HCT116 (cell line): ENCODE data around the gene METTL21C. TPM values are rescaled to one million over a fixed set of nuclear protein-coding genes. Genes with fewer than 3 reads are reported as not detected.

Experiments used
- ATAC-seq: fragments of 200-7000 bp; cut with Tn5 transposase; 2 replicates; pipeline ENCODE4 v1.9.1; 2020; ENCODE audit warnings: mild to moderate bottlenecking, moderate library complexity
- BruUV-seq: library from RNA; stranded (reverse); fragments of 400-500 nt; replicated peaks from 2 replicates; lab custom pipeline; 2021; lab: Mats Ljungman, UMichigan
- CTCF ChIA-PET: fragments of 300-600 bp; sonication (Branson Sonifier 250); formaldehyde crosslinking; loops from one replicate; lab custom pipeline; 2021; ENCODE audit warnings: antibody characterized with exemption; lab: Charles Lee
- POLR2A ChIA-PET: fragments of 300-600, 350-600 bp; sonication (Branson Sonifier 250); formaldehyde crosslinking; loops from one replicate; lab custom pipeline; 2021; ENCODE audit warnings: antibody characterized with exemption; lab: Charles Lee
- RAD21 ChIA-PET, 2 experiments: fragments of 300-600 bp; sonication (Branson Sonifier 250); formaldehyde crosslinking; loops; one replicate each; lab custom pipeline; 2023; ENCODE audit warnings: low total read pairs in 2 of 2; ENCODE audit not compliant: uncharacterized antibody in 2 of 2, unreplicated experiment in 2 of 2, low non-redundant PET in 1 of 2; lab: Charles Lee
- DNase-seq: peaks from one replicate; pipeline ENCODE4 v3.0.0-alpha.2; 2010; ENCODE audit warnings: low read depth, low spot score
- H2AFZ ChIP-seq: fragments of 200-600 bp; shearing (Covaris generic), sonication (generic); 2 replicates; pipeline ENCODE4 v1.6.1; 2017; ENCODE audit warnings: low read depth, mixed run types, mixed read lengths, antibody characterized with exemption, low read length; ENCODE audit not compliant: poor library complexity, severe bottlenecking
- H3K27ac ChIP-seq: 2 replicates; pipeline ENCODE4 v1.5.1; 2012; ENCODE audit warnings: low read depth, low read length
- H3K27me3 ChIP-seq: fragments of 200-600 bp; sonication (generic); 2 replicates; pipeline ENCODE4 v1.6.1; 2016; ENCODE audit warnings: mixed run types, low read length, mixed read lengths; ENCODE audit not compliant: insufficient read depth
- H3K36me3 ChIP-seq, 2 experiments: fragments of 200-500 bp in 1 of 2; fragments of 200-600 bp in 1 of 2; sonication (Bioruptor generic) in 1 of 2; sonication (generic) in 1 of 2; 2 replicates each; pipeline versions ENCODE4 v1.5.1 to v1.6.1; 2014 to 2016; ENCODE audit warnings: low read length in 2 of 2, inconsistent platforms in 1 of 2, mixed read lengths in 1 of 2, mixed run types in 1 of 2; ENCODE audit not compliant: insufficient read depth in 2 of 2, control insufficient read depth in 1 of 2
- H3K4me1 ChIP-seq, 2 experiments: fragments of 200-600 bp in 1 of 2; sonication (generic) in 1 of 2; 2 replicates each; pipeline versions ENCODE4 v1.5.1 to v1.6.1; 2012 to 2017; ENCODE audit warnings: low read length in 2 of 2, inconsistent platforms in 1 of 2, mild to moderate bottlenecking in 1 of 2, mixed read lengths in 1 of 2, mixed run types in 1 of 2, moderate library complexity in 1 of 2; ENCODE audit not compliant: insufficient read depth in 2 of 2, control insufficient read depth in 1 of 2
- H3K4me2 ChIP-seq: fragments of 200-600 bp; sonication (generic); 2 replicates; pipeline ENCODE4 v1.6.1; 2017; ENCODE audit warnings: mixed run types, low read length, mixed read lengths
- H3K4me3 ChIP-seq, 2 experiments: fragments of 200-600 bp in 1 of 2; sonication (generic) in 1 of 2; replicated peaks in 1 of 2; 2 replicates each; pipeline ENCODE4 v1.5.1; 2011 to 2016; ENCODE audit warnings: low read length in 2 of 2, control low read depth in 1 of 2, low read depth in 1 of 2, mild to moderate bottlenecking in 1 of 2, mixed read lengths in 1 of 2, mixed run types in 1 of 2
- H3K79me2 ChIP-seq: fragments of 200-600 bp; sonication (generic); 2 replicates; pipeline ENCODE4 v1.6.1; 2017; ENCODE audit warnings: mild to moderate bottlenecking, mixed run types, low read length, moderate library complexity, mixed read lengths; ENCODE audit not compliant: insufficient read depth
- H3K9ac ChIP-seq: fragments of 200-600 bp; sonication (generic); 2 replicates; pipeline ENCODE4 v1.6.1; 2016; ENCODE audit warnings: low read length, mixed read lengths
- H3K9me2 ChIP-seq: fragments of 200-600 bp; sonication (generic), shearing (Covaris generic); 2 replicates; pipeline ENCODE4 v1.6.1; 2017; ENCODE audit warnings: mixed run types, mild to moderate bottlenecking, moderate library complexity; ENCODE audit not compliant: insufficient read depth
- H3K9me3 ChIP-seq, 2 experiments: fragments of 200-500 bp in 1 of 2; fragments of 200-600 bp in 1 of 2; sonication (Bioruptor generic) in 1 of 2; sonication (generic) in 1 of 2; 2 replicates each; pipeline ENCODE4 v1.6.1; 2014 to 2017; ENCODE audit warnings: low read length in 2 of 2, mixed read lengths in 2 of 2, inconsistent platforms in 1 of 2, low read depth in 1 of 2, mild to moderate bottlenecking in 1 of 2, mixed run types in 1 of 2, moderate library complexity in 1 of 2; ENCODE audit not compliant: control insufficient read depth in 1 of 2, insufficient read depth in 1 of 2
- H4K20me1 ChIP-seq: fragments of 200-600 bp; sonication (generic), shearing (Covaris generic); 2 replicates; pipeline ENCODE4 v1.6.1; 2017; ENCODE audit warnings: mixed run types, mild to moderate bottlenecking, moderate library complexity; ENCODE audit not compliant: insufficient read depth
- CBX3 ChIP-seq: IDR thresholded peaks from 2 replicates; pipeline ENCODE4 v1.6.1; 2012; ENCODE audit warnings: low read depth
- EGR1 ChIP-seq: IDR thresholded peaks from 2 replicates; pipeline ENCODE4 v1.6.1; 2012; ENCODE audit warnings: low read depth
- ELF1 ChIP-seq: IDR thresholded peaks from 2 replicates; pipeline ENCODE4 v1.6.1; 2012; ENCODE audit warnings: low read depth, borderline replicate concordance
- EZH2 ChIP-seq: fragments of 200-600 bp; sonication (generic); IDR thresholded peaks from 2 replicates; pipeline ENCODE4 v1.6.1; 2017; ENCODE audit warnings: antibody characterized with exemption, mixed run types
- EZH2phosphoT487 ChIP-seq: fragments of 200-600 bp; IDR thresholded peaks from 2 replicates; pipeline ENCODE4 v1.6.1; 2018; ENCODE audit warnings: antibody characterized with exemption, borderline replicate concordance
- RAD21 ChIP-seq: IDR thresholded peaks from 2 replicates; pipeline ENCODE4 v1.6.1; 2012; ENCODE audit warnings: low read depth, mild to moderate bottlenecking
- SIN3A ChIP-seq: IDR thresholded peaks from 2 replicates; pipeline ENCODE4 v1.6.1; 2012; ENCODE audit warnings: low read depth
- SP1 ChIP-seq: IDR thresholded peaks from 2 replicates; pipeline ENCODE4 v1.6.1; 2012; ENCODE audit warnings: low read depth
- TCF7L2 ChIP-seq: IDR thresholded peaks from 2 replicates; pipeline ENCODE4 v1.7.0; 2011; ENCODE audit warnings: borderline replicate concordance, inconsistent platforms; ENCODE audit not compliant: insufficient read depth, insufficient read length; ENCODE audit errors: extremely low read depth
- YY1 ChIP-seq: IDR thresholded peaks from 2 replicates; pipeline ENCODE4 v1.6.1; 2011; ENCODE audit warnings: low read length, low read depth, moderate library complexity, mild to moderate bottlenecking; ENCODE audit not compliant: insufficient replicate concordance; ENCODE audit errors: extremely low read depth
- ZNF274 ChIP-seq: fragments of 200-500 bp; sonication (Bioruptor generic); IDR thresholded peaks from 2 replicates; pipeline ENCODE4 v1.6.1; 2014; ENCODE audit warnings: mild to moderate bottlenecking, low read depth, low read length, inconsistent platforms
- intact Hi-C: fragments of 100-400 bp; cut with micrococcal nuclease; formaldehyde crosslinking; loops from 2 replicates; pipeline ENCODE4 v1.10.0; 2022
- total RNA-seq: library from RNA; stranded (reverse); gene quantifications from one replicate; pipeline ENCODE4 v1.2.1, GENCODE V29; 2021; ENCODE audit not compliant: unreplicated experiment
- TF ChIP-seq, protein P1 (sequence below), 3 experiments: fragments of 200-600 bp in 1 of 3; sonication (generic) in 1 of 3; IDR thresholded peaks in 2 of 3; conservative IDR thresholded peaks in 1 of 3; 2 replicates each; pipeline ENCODE4 v1.5.1; 2012 to 2017; ENCODE audit warnings: low read depth in 2 of 3, low read length in 2 of 3, antibody characterized with exemption in 1 of 3, borderline replicate concordance in 1 of 3, control low read depth in 1 of 3, mild to moderate bottlenecking in 1 of 3, mixed read lengths in 1 of 3, mixed run types in 1 of 3, moderate library complexity in 1 of 3; ENCODE audit not compliant: insufficient read depth in 1 of 3
- TF ChIP-seq, protein P2 (sequence below): IDR thresholded peaks from 2 replicates; pipeline ENCODE4 v1.6.1; 2012
- TF ChIP-seq, protein P3 (sequence below): IDR thresholded peaks from 2 replicates; pipeline ENCODE4 v1.6.1; 2011; ENCODE audit warnings: mild to moderate bottlenecking, low read length, moderate library complexity; ENCODE audit not compliant: insufficient replicate concordance; ENCODE audit errors: extremely low read depth
- TF ChIP-seq, protein P4 (sequence below): IDR thresholded peaks from 2 replicates; pipeline ENCODE4 v1.6.1; 2012
- TF ChIP-seq, protein P5 (sequence below): IDR thresholded peaks from 2 replicates; pipeline ENCODE4 v1.6.1; 2012; ENCODE audit warnings: low read depth

The METTL21C gene
- total RNA-seq, 1 experiment from 2014 or later = not detected

DNA sequence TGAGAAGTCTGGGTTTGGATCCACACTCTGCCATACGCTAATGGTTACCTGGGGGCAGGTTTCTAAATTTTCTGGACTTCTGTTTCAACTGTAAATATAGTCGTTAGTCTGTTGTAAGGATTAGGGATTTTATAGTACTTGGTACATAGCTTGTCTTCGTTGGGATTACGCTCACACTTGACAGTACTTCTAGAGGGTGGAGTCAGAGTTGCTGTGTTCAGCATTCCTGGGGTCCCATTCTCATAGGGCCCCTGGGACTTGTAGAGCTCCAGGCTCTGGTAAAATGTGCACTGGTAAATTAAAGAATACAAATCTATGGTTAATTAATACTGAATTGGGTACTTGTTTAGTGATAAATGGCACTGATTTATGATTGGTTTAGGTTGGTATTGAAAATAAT lies 52.8 kb downstream of the METTL21C start (continued):
- TF ChIP-seq, protein P1, sequence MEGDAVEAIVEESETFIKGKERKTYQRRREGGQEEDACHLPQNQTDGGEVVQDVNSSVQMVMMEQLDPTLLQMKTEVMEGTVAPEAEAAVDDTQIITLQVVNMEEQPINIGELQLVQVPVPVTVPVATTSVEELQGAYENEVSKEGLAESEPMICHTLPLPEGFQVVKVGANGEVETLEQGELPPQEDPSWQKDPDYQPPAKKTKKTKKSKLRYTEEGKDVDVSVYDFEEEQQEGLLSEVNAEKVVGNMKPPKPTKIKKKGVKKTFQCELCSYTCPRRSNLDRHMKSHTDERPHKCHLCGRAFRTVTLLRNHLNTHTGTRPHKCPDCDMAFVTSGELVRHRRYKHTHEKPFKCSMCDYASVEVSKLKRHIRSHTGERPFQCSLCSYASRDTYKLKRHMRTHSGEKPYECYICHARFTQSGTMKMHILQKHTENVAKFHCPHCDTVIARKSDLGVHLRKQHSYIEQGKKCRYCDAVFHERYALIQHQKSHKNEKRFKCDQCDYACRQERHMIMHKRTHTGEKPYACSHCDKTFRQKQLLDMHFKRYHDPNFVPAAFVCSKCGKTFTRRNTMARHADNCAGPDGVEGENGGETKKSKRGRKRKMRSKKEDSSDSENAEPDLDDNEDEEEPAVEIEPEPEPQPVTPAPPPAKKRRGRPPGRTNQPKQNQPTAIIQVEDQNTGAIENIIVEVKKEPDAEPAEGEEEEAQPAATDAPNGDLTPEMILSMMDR (IDR thresholded peaks at IDR 0.05 in 2 of 3, conservative IDR thresholded peaks at IDR 0.05 in 1 of 3; ENCODE audit: borderline replicate concordance in 1 of 3, insufficient read depth in 1 of 3, low read depth in 2 of 3, low read length in 2 of 3) = no peak
- TF ChIP-seq, protein P2, sequence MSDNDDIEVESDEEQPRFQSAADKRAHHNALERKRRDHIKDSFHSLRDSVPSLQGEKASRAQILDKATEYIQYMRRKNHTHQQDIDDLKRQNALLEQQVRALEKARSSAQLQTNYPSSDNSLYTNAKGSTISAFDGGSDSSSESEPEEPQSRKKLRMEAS = no peak
- no peak for TF ChIP-seq TCF7L2
- TF ChIP-seq EZH2 = no peak
- TF ChIP-seq ELF1 = no peak
- no peak for TF ChIP-seq SP1
- TF ChIP-seq, protein P3, sequence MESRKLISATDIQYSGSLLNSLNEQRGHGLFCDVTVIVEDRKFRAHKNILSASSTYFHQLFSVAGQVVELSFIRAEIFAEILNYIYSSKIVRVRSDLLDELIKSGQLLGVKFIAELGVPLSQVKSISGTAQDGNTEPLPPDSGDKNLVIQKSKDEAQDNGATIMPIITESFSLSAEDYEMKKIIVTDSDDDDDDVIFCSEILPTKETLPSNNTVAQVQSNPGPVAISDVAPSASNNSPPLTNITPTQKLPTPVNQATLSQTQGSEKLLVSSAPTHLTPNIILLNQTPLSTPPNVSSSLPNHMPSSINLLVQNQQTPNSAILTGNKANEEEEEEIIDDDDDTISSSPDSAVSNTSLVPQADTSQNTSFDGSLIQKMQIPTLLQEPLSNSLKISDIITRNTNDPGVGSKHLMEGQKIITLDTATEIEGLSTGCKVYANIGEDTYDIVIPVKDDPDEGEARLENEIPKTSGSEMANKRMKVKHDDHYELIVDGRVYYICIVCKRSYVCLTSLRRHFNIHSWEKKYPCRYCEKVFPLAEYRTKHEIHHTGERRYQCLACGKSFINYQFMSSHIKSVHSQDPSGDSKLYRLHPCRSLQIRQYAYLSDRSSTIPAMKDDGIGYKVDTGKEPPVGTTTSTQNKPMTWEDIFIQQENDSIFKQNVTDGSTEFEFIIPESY = no peak
- no peak for TF ChIP-seq CBX3
- TF ChIP-seq, all 23 proteins: peak for 0

DNA sequence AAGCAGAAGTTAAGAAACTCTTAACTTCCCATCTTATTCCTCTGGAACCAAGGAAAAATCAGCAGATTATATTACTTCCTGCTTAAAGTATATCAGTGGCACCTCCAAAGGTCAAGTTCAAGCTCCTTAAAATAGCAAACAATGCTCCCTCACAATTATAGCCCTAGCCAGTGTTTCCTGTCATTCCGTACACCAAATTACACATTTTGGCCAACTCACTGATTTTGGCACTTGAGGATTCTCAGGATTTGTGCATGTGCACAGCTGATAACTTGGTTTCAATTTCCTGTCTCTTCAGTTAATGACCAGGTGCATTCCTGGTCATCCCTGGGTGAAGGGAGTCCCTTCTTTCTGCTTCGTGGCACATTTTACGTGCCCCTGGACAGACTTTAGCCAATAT lies 56.1 kb downstream of the METTL21C start:
- ATAC-seq = no peak
- no peaks in the 10 kb centered on the region for H4K20me1 ChIP-seq
- ChIA-PET CTCF (no interaction called here), POLR2A (no interaction called here), RAD21 (no interaction called here)
- no peaks in the 10 kb centered on the region for H3K27me3 ChIP-seq
- no peaks in the 10 kb centered on the region for H3K79me2 ChIP-seq
- H3K9me3 ChIP-seq = no peaks in the 10 kb centered on the region
- H3K36me3 ChIP-seq = peaks cover 33 to 37% of the 10 kb centered on the region in 2 experiments; a peak in 3 of 4 replicates
- no peak overlapping the region for H3K4me3 ChIP-seq
- no peaks in the 10 kb centered on the region for H3K9me2 ChIP-seq
- no peak overlapping the region for H3K27ac ChIP-seq
- BruUV-seq = no TSS peak
- H2AFZ ChIP-seq = no peak overlapping the region
- no peaks in the 10 kb centered on the region for H3K4me1 ChIP-seq
- intact Hi-C loops = no loop called here
- DNase-seq = no peak
- no peak overlapping the region for H3K9ac ChIP-seq
- H3K4me2 ChIP-seq = no peak overlapping the region
- TF ChIP-seq EZH2phosphoT487 = no peak
- no peak for TF ChIP-seq ZNF274
- no peak for TF ChIP-seq CBX3
- TF ChIP-seq YY1 = no peak
- TF ChIP-seq SIN3A = no peak
- no peak for TF ChIP-seq SP1
- TF ChIP-seq, protein P4, sequence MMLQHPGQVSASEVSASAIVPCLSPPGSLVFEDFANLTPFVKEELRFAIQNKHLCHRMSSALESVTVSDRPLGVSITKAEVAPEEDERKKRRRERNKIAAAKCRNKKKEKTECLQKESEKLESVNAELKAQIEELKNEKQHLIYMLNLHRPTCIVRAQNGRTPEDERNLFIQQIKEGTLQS = no peak
- TF ChIP-seq, protein P2 = no peak
- TF ChIP-seq RAD21 = no peak
- TF ChIP-seq, protein P5, sequence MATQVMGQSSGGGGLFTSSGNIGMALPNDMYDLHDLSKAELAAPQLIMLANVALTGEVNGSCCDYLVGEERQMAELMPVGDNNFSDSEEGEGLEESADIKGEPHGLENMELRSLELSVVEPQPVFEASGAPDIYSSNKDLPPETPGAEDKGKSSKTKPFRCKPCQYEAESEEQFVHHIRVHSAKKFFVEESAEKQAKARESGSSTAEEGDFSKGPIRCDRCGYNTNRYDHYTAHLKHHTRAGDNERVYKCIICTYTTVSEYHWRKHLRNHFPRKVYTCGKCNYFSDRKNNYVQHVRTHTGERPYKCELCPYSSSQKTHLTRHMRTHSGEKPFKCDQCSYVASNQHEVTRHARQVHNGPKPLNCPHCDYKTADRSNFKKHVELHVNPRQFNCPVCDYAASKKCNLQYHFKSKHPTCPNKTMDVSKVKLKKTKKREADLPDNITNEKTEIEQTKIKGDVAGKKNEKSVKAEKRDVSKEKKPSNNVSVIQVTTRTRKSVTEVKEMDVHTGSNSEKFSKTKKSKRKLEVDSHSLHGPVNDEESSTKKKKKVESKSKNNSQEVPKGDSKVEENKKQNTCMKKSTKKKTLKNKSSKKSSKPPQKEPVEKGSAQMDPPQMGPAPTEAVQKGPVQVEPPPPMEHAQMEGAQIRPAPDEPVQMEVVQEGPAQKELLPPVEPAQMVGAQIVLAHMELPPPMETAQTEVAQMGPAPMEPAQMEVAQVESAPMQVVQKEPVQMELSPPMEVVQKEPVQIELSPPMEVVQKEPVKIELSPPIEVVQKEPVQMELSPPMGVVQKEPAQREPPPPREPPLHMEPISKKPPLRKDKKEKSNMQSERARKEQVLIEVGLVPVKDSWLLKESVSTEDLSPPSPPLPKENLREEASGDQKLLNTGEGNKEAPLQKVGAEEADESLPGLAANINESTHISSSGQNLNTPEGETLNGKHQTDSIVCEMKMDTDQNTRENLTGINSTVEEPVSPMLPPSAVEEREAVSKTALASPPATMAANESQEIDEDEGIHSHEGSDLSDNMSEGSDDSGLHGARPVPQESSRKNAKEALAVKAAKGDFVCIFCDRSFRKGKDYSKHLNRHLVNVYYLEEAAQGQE = no peak
- no peak for TF ChIP-seq EGR1
